Calu3 (cell line): ENCODE results near the gene PDE4B. TPM values are rescaled to one million over a fixed set of nuclear protein-coding genes. Genes with fewer than 3 reads are reported as not detected.
"Not testable (repeated sequence)": the region's sequence is repeated elsewhere in the genome, so short reads cannot be mapped to it uniquely, and the experiment has no call there.

Experiments
- BruUV-seq: library from RNA; stranded (reverse); fragments of 400-500 nt; replicated peaks from 2 replicates; lab custom pipeline; 2021; lab: Mats Ljungman, UMichigan
- CTCF ChIA-PET: fragments of 300-600 bp; sonication (Branson Sonifier 250); formaldehyde crosslinking; loops from one replicate; lab custom pipeline; 2022; ENCODE audit warnings: antibody characterized with exemption; lab: Charles Lee
- DNase-seq: peaks from one replicate; pipeline ENCODE4 v3.0.0; 2022
- H3K27ac Mint-ChIP-seq: one replicate; pipeline ENCODE4 v1.8.0; 2022; ENCODE audit warnings: mixed read lengths; ENCODE audit not compliant: unreplicated experiment
- H3K27me3 Mint-ChIP-seq: one replicate; pipeline ENCODE4 v1.8.0; 2022; ENCODE audit warnings: mixed read lengths; ENCODE audit not compliant: unreplicated experiment
- H3K36me3 Mint-ChIP-seq: one replicate; pipeline ENCODE4 v1.8.0; 2022; ENCODE audit warnings: mild to moderate bottlenecking, moderate library complexity, mixed read lengths; ENCODE audit not compliant: insufficient read depth, unreplicated experiment
- H3K4me1 Mint-ChIP-seq: one replicate; pipeline ENCODE4 v1.8.0; 2022; ENCODE audit warnings: mild to moderate bottlenecking, low read depth, mixed read lengths; ENCODE audit not compliant: unreplicated experiment
- H3K4me3 Mint-ChIP-seq: one replicate; pipeline ENCODE4 v1.8.0; 2022; ENCODE audit warnings: mild to moderate bottlenecking, low read depth, moderate library complexity, mixed read lengths; ENCODE audit not compliant: unreplicated experiment
- H3K9me3 Mint-ChIP-seq: one replicate; pipeline ENCODE4 v1.8.0; 2022; ENCODE audit warnings: low read depth, mixed read lengths; ENCODE audit not compliant: unreplicated experiment
- intact Hi-C: fragments of 100-400 bp; cut with micrococcal nuclease; formaldehyde crosslinking; loops from one replicate; pipeline ENCODE4 v1.10.0; 2022; ENCODE audit not compliant: unreplicated experiment
- total RNA-seq: library from RNA; stranded (reverse); gene quantifications from 2 replicates; pipeline ENCODE4 v1.2.3, GENCODE V29; 2022
- TF ChIP-seq, protein P1 (sequence below): fragments of 200-600 bp; IDR thresholded peaks from one replicate; pipeline ENCODE4 v1.8.0; 2022; ENCODE audit warnings: antibody characterized with exemption; ENCODE audit not compliant: unreplicated experiment

The PDE4B gene
- total RNA-seq, 1 experiment from 2014 or later, result 2.9 TPM

- Mint-ChIP-seq H3K36me3 (no peaks in the 10 kb centered on the region), H3K27me3 (no peaks in the 10 kb centered on the region), H3K4me3 (no peak overlapping the region), H3K9me3 (peaks cover 4% of the 10 kb centered on the region), H3K4me1 (peaks cover 31% of the 10 kb centered on the region), H3K27ac (no peak overlapping the region)
- TF ChIP-seq, protein P1, sequence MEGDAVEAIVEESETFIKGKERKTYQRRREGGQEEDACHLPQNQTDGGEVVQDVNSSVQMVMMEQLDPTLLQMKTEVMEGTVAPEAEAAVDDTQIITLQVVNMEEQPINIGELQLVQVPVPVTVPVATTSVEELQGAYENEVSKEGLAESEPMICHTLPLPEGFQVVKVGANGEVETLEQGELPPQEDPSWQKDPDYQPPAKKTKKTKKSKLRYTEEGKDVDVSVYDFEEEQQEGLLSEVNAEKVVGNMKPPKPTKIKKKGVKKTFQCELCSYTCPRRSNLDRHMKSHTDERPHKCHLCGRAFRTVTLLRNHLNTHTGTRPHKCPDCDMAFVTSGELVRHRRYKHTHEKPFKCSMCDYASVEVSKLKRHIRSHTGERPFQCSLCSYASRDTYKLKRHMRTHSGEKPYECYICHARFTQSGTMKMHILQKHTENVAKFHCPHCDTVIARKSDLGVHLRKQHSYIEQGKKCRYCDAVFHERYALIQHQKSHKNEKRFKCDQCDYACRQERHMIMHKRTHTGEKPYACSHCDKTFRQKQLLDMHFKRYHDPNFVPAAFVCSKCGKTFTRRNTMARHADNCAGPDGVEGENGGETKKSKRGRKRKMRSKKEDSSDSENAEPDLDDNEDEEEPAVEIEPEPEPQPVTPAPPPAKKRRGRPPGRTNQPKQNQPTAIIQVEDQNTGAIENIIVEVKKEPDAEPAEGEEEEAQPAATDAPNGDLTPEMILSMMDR, result no peak
- CTCF ChIA-PET, result no interaction called here
- DNase-seq, result no peak
- no TSS peak for BruUV-seq
- intact Hi-C loops, result no loop called here
These were observed 527.5 kb downstream of the PDE4B start for GRCh38 chr1:66320231-66320630.

DNA sequence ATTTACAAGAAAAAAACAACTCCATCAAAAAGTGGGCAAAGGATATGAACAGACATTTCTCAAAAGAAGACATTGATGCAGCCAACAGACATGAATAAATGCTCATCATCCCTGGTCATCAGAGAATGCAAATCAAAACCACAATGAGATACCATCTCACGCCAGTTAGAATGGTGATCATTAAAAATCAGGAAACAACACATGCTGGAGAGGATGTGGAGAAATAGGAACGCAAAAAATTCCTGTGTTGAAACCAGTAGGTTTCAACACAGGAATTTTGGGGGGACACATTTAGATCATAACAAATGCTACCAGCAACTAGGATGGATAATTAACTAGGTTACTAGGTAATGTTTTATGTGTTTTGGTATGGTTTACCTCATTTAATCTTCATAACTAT is 529.8 kb downstream of the PDE4B start:
- H3K4me1 Mint-ChIP-seq, result peaks cover 14% of the 10 kb centered on the region
- H3K27me3 Mint-ChIP-seq, DNase-seq, H3K4me3 Mint-ChIP-seq, H3K27ac Mint-ChIP-seq, H3K36me3 Mint-ChIP-seq, BruUV-seq, H3K9me3 Mint-ChIP-seq, intact Hi-C loops: not testable (repeated sequence)
- CTCF ChIA-PET, result interaction anchor here (1.2 kb wide), 1 partner anchor 10 kb away, joined by 3 read pairs; no protein-coding TSS in a partner anchor

GRCh38 chr1:66323958-66324625 is 531.4 kb downstream of the PDE4B start:
- Mint-ChIP-seq H3K27ac (no peak overlapping the region), H3K36me3 (no peaks in the 10 kb centered on the region), H3K4me1 (peaks cover 14% of the 10 kb centered on the region), H3K9me3 (peaks cover 4% of the 10 kb centered on the region), H3K27me3 (no peaks in the 10 kb centered on the region), H3K4me3 (no peak overlapping the region)
- CTCF ChIA-PET, result interaction anchor here (1.2 kb wide), 1 partner anchor 8 kb away, joined by 3 read pairs; no protein-coding TSS in a partner anchor
- intact Hi-C loops, result no loop called here
- TF ChIP-seq, protein P1, result no peak
- DNase-seq, result no peak
- no TSS peak for BruUV-seq

DNA sequence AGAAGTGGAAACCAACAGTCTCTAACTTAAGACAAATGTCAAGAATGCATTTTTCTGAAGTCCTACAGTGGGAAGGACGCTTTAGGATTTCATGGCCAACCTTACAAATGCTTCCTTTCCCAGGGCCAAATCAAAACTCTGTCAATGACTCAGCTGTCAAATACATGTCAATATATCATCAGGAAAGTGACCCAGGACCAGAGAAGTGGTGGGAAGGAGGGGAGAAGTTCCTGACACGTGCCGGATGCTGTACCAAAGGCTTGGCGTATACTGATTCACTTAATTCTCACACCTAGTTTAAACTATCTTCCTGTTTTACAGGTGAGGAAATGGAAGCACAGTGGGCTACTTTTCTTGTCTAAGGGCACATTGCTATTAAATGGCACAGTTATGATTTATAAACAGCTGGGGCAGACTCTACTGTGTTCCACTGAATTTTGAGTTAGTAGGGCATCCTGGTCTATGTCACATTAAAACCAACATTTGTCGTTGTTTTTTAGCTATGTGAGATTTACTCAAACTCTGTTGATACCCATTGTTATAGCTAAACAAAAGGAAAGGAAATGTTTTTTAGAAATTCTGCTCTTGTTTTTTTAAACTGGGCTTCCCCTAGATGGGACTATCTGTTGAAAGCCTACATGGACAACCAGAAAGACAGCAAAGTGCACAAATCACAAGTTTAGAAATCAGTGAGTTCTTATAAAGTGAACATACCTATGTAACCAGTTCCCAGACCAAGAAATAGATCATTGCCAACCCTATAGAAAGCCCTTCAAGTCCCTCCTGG is 533.1 kb downstream of the PDE4B start:
- DNase-seq, result no peak
- Mint-ChIP-seq H3K27me3 (no peaks in the 10 kb centered on the region), H3K27ac (no peak overlapping the region), H3K4me3 (no peak overlapping the region), H3K4me1 (peaks cover 22% of the 10 kb centered on the region), H3K9me3 (peaks cover 4% of the 10 kb centered on the region), H3K36me3 (no peaks in the 10 kb centered on the region)
- BruUV-seq, result no TSS peak
- TF ChIP-seq, protein P1, result no peak
- CTCF ChIA-PET, result no interaction called here
- intact Hi-C loops, result no loop called here
